HuH-7.5 (cell line): ENCODE data around the gene F3.
"Not testable (repeated sequence)": the region's sequence is repeated elsewhere in the genome, so short reads cannot be mapped to it uniquely, and the experiment has no call there.

Source experiments
- DNase-seq: peaks from one replicate; pipeline ENCODE4 v3.0.0; 2011; ENCODE audit warnings: low spot score

The F3 gene

GRCh38 chr1:94541246-94542087 is at the start of gene F3:
TSS of gene F3 (minus strand) at chr1:94541759. CDS start at chr1:94541636, 123 bp downstream.
- DNase-seq = peak; percentile 68

GRCh38 chr1:94590203-94591137 is 48.9 kb upstream of the F3 start:
- no peak for DNase-seq

GRCh38 chr1:94589728-94590127 is 48.2 kb upstream of the F3 start:
- no peak for DNase-seq

- no peak for DNase-seq
Observed at GRCh38 chr1:94582565-94582964, 41.0 kb upstream of the F3 start.

- DNase-seq = no peak
Observed at GRCh38 chr1:94580367-94581115, 39.0 kb upstream of the F3 start.

GRCh38 chr1:94579876-94580294 is 38.3 kb upstream of the F3 start:
- DNase-seq = no peak

GRCh38 chr1:94578856-94579255 is 37.3 kb upstream of the F3 start:
- no peak for DNase-seq

GRCh38 chr1:94573917-94574316 is 32.4 kb upstream of the F3 start:
- not testable (repeated sequence) for DNase-seq

- DNase-seq = no peak
Observed at GRCh38 chr1:94572780-94573179, 31.2 kb upstream of the F3 start.

GRCh38 chr1:94570965-94571364 is 29.4 kb upstream of the F3 start:
- DNase-seq = not testable (repeated sequence)

GRCh38 chr1:94568806-94569205 is 27.2 kb upstream of the F3 start:
- not testable (repeated sequence) for DNase-seq

- DNase-seq = not testable (repeated sequence)
Observed at GRCh38 chr1:94567975-94568607, 26.5 kb upstream of the F3 start.

GRCh38 chr1:94566436-94566835 is 24.9 kb upstream of the F3 start:
- DNase-seq = not testable (repeated sequence)

GRCh38 chr1:94565901-94566300 is 24.3 kb upstream of the F3 start:
- no peak for DNase-seq

- no peak for DNase-seq
Observed at GRCh38 chr1:94562519-94563260, 21.1 kb upstream of the F3 start.

GRCh38 chr1:94560333-94560732 is 18.8 kb upstream of the F3 start:
- DNase-seq = no peak

GRCh38 chr1:94559921-94560320 is 18.4 kb upstream of the F3 start:
- DNase-seq = no peak

- no peak for DNase-seq
Observed at GRCh38 chr1:94555091-94555490, 13.5 kb upstream of the F3 start.

GRCh38 chr1:94554580-94554979 is 13.0 kb upstream of the F3 start:
- no peak for DNase-seq

- DNase-seq = no peak
Observed at GRCh38 chr1:94553931-94554330, 12.4 kb upstream of the F3 start.

GRCh38 chr1:94553323-94553730 is 11.8 kb upstream of the F3 start:
- DNase-seq = no peak
